Measurements from ENCODE around the gene SORCS2. TPM values are rescaled to one million over a fixed set of nuclear protein-coding genes. Genes with fewer than 3 reads are reported as not detected.

Gene SORCS2
- polyA plus RNA-seq, 4 donors: 6.7 to 9.8 (median 8.7) TPM

DNA sequence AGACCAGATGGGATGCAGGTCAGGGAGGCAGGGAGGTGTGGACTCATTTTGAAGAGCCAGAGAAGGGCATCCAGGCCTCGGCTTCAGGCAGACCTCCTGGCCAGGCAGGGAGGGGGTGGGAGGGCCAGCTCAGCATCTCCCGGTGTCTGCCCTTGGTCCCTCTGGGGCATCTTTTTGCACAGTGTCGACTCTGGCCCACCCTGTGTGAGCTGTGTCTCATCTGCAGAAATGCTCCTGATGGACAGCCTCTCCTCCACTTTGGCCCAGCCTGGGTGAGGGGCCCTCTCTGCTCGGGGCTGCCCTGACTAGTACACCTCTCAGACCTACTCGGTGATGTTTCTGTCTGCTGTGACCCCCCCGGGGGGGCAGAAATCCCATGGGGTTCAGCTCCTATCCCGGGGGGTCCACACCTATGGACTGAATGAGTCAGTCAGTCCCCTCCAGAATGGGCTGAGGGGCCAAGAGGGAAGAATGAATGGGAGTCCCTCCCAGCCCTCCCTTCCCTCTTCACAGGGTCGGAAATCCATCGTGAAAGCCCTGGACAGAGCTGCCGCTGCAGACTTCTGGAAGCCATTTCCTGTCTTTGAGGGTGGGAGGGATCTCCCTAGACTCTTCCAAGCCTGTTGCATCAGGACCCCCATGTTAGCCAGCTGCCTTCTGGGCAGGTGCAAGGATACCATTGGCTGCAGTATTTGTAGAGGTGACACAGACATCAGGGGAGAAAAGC, 439.1 kb downstream of the SORCS2 start:
- no peak for DNase-seq (ENCODE audit: low read depth in 4 of 4, low spot score in 3 of 4)

DNA sequence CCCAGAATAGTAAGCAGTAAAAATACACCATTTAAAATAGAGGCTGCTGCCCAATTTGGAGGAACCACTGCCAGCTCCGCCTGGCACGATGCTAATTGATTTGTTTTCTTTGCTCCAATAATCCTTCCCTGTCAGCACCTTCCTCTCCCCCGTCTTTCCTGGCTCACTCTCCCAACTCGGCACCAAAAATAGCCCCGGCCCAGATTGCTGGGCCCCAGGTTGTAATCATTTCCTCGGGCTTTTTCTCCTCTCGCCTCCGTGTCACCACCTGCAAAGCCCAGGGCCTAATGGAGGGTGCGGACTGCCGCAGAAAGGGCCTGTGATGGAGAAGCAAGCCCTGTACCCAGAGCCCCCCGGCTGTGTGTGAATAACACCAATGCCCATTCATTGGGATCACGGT, 440.0 kb downstream of the SORCS2 start:
- DNase-seq (ENCODE audit: low read depth in 4 of 4, low spot score in 3 of 4): no peak

DNA sequence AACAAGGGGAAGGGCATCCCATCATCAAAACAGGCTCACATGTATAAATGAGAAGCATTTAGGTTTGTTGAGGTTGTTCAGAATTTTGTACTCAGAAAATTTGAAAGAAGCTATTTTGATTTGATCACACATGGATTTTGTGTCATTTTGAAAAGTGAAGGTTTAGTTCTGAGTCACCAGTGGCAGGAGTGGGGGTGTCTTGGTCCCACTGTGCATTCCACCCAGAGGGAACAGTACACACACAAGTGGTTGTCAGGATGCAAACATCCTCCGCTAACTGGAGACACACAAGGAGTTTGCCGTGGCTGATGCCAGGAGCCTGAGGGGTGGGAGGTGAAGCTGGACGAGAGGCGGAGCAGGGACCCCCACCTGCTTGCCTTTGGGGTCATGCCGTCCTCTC, 440.6 kb downstream of the SORCS2 start:
- no peak for DNase-seq (ENCODE audit: low read depth in 4 of 4, low spot score in 3 of 4)

DNA sequence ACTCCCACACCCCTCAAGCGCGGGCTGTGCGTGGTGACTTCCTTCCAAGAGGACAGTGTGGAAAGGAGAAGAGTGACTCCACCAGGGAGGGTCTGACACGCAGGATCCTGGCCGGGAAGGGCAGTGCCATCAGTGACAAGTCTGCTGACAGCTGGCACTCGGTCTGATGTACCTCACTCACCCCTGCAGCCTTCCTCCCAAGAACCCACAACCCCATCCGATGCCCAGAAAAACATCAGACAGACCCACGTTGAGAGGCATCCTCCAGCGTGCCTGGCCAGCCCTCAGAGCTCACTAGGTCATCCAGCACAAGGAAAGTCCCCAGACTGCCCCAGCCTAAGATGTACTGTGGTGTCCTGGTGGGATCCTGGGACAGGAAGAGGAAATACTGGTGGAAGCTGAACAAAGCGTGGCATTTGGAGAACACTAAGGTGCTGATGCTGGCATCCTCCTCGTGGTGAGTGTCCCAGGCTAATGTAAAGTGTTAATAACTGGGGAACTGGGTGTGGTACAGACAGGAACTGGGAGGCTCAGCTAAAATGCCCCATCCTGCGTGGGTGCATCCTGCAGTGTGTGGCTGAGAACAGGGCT, 442.4 kb downstream of the SORCS2 start:
- DNase-seq (ENCODE audit: low read depth in 4 of 4, low spot score in 3 of 4): no peak

DNA sequence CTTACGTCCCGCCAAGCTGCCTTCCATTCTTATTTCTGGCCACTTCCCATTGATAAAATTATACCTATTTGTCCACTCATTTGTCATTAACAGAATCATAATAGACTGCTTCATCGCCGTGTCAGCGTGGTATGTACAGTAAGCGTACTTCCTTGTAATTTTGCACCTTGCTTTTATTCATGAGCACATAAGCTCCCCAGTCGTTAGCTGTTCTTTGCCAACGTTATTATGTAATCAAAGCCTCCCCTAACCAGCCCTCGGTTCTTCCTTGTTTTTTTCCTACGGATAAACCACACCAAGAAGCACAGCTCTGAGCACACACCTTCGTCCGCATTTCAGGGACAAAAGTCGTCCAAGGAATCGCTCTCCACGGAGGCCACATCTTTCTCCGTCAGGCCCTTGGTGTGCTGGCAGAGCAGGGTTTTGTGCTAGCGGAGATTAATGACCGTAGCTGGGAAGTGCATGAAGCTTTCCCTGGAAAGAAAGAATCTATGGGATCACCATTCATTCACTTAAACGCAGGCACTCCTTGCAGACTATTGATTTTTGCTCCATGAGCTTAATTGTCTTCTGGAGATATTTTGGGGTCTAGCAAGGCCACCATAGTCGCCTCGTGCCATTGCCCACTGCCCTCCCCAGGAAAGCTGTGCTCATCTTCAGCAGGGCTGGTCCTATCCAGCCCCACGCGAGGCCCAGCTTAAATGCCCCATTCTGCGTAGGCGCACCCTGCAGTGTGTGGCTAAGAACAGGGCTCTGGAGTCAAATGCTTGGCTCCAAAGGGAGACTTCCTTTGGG, 443.3 kb downstream of the SORCS2 start:
- DNase-seq (ENCODE audit: low read depth in 4 of 4, low spot score in 3 of 4): no peak

DNA sequence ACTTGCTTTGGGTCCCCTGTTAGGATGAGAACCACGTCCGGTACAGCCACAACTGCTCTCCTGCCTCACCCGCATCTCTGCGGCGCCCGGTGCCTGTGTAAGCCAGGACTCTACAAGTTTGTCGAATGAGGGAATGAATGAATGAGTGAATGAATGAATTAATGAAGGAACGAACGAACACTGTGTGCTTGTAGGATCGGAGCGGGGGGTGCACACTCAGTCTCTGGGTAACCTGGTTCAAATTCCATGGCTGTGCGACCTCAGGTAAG, 443.8 kb downstream of the SORCS2 start:
- no peak for DNase-seq (ENCODE audit: low read depth in 4 of 4, low spot score in 3 of 4)

DNA sequence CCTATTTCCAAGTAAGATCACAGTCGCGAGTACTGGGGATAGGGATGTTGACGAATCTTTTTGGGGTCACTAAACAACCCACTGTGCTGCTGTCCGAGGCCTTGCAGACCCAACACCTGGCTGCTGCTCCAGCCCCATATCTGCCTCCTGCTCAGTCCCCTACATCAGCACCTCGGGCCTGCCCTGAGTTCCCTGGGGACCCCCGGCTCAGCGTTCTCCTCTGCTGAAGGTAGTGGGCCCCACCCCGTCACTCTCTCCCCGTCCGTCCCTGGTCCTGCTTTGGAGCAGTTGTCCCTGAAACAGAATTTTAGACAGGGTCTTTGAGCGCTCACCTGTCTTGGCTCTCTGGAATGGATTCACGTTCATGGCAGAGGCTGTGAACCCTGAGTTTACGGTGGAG, 444.8 kb downstream of the SORCS2 start:
- no peak for DNase-seq (ENCODE audit: low read depth in 4 of 4, low spot score in 3 of 4)

DNA sequence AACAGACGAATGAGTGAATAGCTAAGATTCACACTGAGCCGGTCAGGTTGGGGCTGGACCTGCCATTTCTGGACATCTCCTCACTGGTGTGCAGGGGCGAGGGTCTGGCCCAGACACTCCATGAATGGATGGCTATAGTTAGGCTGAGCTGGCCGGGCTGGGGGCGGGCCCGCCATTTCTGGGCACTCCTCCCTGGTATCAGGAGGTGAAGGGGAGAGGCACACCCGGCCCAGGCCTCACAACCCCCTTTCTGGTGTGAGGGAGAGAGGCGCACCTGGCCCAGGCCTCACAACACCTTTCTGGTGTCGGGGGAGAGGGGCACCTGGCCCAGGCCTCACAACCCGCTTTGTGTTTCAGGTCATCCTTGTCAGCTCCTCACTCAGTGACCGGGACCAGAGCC, 445.6 kb downstream of the SORCS2 start:
- DNase-seq (ENCODE audit: low read depth in 4 of 4, low spot score in 3 of 4): no peak

DNA sequence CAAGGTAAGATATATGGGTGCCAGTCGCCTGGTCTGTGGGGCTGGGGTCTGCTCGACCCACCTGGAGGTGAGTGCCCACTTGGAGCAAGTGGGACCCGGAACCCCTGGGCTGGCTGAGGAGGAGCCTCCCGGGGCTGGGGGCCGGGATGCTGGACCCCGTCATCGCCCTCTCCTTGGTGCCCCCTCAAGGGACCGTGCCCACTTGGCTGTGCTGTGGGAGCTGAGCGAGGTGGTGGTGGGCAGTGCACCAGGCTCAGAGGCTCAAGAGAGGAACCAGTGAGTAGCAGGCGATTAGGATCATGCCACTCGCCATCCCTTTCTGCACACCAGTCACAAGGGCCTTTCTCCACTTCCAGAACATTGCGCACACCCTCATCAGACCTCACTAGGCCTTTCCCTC, 446.2 kb downstream of the SORCS2 start:
- no peak for DNase-seq (ENCODE audit: low read depth in 4 of 4, low spot score in 3 of 4)

DNA sequence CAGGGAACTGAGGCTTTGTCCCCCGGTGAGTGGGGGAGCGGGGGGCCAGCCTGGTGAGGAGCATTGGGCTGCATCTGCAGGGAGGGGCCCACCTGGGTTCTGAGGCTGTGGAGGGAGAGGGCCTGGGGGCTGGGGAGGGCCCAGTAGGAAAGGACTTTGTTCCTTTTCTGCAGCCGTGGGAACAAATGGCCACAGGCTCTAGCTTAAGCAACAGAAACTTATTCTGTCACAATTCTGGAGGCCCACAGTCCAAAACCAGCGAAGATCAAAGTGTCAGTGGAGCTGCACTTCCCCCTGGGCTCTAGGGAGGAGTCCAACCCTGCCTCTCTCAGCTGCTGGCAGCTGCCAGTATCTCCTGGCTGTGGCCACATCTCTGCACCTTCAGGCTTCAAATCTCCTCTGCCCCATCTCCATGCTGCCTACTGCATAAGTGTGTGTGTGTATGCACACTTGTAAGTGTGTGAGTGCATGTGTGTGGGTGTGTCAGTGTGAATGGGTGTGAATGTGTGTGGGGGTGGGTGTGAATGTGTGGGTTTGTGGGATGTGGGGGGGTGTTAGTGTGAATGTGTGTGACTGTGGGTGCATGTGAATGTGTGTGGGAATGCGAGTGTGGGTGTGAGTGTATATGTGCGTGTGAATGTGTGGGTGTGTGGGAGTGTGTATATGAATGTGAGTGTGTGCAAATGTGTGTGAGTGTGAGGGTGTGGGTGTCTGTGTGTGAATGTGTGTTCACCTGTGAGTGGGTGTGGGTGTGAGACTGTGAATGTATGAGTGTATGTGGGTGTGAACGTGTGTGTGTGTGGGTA, 446.8 kb downstream of the SORCS2 start:
- no peak for DNase-seq (ENCODE audit: low read depth in 4 of 4, low spot score in 3 of 4)

DNA sequence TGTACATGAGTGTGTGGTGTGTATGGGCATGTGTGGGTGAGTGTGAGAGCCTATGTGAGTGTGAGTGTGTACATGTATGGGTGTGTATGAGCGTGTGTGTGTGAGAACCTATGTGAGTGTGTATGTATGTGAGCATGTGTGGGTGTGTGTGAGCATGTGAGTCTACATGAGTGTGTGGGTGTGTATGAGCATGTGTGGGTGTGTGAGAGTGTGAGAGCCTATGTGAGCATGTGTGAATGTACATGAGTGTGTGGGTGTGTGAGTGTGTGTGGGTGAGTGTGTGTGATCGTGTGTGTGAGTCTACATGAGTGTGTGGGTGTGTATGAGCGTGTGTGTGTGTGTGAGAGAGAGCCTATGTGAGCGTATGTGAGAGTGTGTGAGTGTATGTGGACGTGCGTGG, 447.8 kb downstream of the SORCS2 start:
- DNase-seq (ENCODE audit: low read depth in 4 of 4, low spot score in 3 of 4): no peak

DNA sequence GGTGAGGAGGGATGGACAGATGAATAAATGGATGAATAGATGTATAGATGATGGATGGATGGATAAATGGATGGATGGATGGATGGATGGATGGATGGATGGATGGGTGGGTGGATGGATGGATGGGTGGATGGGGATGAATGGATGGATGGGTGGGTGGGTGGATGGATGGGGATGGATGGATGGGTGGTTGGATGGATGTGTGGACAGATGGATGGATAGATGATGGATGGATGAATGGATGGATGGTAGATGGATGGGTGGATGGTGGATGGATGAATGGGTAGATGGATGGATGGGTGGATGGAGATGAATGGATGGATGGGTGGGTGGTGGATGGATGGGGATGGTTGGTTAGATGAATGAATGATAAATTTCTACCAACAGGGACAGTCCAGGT, 449.4 kb downstream of the SORCS2 start:
- DNase-seq (ENCODE audit: low read depth in 4 of 4, low spot score in 3 of 4): no peak

DNA sequence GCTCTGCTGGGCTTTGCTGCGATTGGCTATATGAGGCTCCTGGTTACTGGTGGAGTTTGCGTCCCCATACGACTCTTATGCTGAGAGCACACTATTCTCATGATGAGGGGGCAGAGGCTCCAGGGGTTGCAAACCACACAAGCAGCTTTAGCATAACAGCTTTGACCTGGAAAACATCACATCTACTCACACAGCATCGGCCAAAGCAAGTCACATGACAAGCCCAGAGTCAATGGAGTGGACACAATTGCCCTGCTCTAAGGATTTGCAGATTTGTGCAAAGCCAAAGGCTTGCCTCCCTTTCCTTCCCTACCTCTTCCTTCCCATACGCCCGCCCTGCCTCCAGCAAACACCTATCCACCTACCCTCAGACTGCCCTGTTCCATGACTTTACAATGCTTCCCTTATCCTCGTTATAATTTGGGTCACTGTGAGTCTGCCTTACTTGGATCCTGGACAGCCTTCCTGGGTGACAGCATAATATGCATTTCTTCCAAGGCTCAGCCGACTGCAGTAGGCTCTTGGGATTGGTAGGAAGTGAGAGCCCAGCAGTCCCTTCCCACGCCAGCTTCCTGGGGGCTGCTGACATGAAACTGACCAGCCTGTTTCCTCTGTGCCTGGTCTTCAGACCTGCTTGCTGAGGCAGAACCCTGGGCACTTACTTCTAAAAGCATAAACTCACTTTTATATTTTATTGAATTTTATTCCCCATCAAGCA, 450.6 kb downstream of the SORCS2 start:
- DNase-seq (ENCODE audit: low read depth in 4 of 4, low spot score in 3 of 4): no peak

DNA sequence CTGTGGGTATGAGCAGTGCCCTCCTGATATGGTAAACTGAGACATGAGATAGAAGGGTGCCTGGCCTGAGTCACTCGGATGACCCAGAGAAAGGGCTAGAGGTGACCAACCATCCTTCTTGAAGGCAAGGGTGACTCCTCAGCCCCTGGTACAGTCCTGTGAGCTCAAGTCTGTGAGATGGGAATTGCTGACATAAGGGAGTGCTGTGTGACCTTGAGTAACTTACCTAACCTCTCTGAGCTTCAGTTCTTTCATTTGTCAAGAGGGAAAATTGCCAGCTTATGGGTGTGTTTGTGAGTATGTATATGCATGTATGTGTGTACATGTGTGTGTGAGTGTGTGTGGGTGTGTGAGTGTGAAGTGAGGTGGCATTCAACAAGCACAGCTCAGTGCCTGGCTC, 452.8 kb downstream of the SORCS2 start:
- DNase-seq (ENCODE audit: low read depth in 4 of 4, low spot score in 3 of 4): no peak

DNA sequence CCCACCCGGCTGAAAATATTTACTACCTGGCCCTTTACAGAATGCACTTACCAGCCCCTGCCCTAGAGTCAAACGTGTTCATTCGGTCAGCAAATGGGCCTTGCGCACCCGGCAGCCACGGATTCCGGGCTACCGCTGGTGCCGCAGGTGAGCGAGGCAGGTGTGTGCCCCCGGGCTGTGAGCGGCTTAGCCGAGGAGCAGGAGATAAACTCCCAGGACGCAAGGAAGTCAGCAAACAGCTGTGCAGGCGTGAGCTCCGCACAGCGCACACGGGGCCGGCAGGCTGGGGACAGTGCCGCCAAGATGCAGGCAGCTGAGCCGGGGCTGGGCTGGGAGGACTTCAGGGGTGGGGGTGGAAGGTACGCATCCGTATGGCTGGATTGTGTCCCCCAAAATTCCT, 453.6 kb downstream of the SORCS2 start:
- no peak for DNase-seq (ENCODE audit: low read depth in 4 of 4, low spot score in 3 of 4)

DNA sequence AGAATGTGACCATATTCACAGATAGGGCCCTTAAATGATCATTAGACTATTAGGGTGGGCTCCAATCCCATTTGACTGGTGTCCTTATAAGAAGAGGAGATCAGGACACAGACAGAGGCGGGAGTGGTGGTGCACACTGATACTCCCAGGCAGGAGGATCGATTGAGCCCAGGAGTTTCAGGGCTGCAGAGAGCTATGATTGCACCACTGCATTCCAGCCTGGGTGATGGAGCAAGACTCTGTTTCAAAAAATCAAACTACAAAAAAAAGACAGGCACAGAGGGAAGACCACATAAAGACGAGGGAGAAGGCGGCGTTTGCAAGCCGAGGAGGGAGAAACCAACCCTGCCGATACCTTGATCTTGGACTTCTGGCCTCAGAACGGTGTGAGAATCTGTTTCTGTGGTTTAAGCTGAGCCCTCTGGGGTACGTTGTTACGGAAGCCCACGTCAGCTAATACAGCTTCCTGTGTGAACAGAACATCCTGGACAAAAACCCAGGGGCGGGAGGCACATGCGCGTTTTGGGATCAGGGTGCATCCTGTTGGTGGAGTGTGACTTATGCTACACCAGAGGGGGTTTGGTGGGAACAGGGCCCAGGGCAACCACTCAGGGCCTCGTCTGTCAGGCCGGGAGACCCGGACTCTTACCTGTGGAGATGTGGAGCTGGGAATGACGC, 454.2 kb downstream of the SORCS2 start:
- no peak for DNase-seq (ENCODE audit: low read depth in 4 of 4, low spot score in 3 of 4)

DNA sequence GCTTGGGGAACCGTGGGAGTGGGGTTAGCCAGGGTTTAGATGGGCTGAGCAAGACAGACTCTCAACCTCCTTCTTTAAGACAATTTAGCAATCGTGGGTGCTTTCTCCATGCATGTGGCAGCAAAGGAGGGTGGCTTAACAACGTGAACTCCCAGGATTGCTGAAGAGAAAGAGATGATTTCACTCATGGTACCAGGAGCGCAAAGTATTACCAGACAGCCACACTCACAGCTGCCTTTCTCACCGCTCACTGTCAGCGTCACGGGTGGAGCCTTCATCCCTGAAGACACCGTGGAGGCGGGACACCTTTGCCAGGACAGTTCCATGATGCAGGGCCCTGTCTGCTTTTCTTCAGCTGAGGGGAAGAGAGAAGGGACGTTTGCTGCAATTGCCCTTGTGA, 454.8 kb downstream of the SORCS2 start:
- no peak for DNase-seq (ENCODE audit: low read depth in 4 of 4, low spot score in 3 of 4)

DNA sequence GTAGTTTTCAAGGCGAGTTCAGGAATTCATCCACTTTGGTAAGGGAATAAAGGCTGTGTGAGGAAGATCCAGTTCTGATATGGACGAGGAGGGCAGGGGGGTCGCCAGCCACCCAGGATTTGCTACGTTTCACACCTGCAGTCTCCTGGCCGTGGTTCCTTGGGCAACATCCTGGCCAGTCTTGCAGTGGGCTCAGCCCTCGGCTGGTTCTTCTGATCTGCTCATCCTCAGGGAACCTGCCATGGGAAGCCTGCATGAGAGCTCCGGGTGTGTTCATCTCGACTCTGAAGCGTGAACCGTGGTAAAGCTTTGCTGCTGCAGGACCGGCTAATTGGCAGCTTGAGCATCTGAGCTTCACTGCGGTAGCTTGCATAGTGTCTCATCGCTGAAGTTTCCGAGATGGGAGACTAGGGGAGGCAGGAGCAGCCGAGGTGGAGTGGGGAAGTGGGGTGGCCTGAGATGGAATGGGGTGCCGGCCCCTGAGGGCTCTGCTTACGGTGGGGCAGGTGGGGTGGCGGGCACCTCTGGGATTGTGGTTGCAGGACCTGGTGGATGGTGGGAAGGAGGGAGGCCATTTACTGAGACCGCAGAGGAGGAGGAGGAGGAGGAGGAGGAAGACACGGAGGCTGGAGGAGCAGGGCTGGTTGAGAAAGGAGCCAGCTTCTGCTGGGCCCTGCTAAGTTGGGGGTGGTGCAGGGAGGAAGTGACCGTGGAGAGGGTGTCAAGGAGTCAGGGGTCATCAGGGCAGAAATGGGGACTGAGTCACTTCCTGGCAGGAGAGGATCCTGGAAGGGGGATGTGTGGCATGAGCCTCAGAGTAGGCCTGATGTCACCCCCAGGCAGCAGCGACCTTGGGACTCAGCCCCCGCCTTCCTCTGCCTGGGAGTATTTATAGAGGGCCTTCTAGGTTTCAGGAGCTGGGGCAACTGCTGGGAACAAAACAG, 455.5 kb downstream of the SORCS2 start:
- DNase-seq (ENCODE audit: low read depth in 4 of 4, low spot score in 3 of 4): no peak
